Gastroesophageal sphincter (tissue), 3 donors: Measurements from ENCODE around the gene MGAT4A.

Experiments
- CTCF ChIP-seq, 4 experiments: fragments of 200-600 bp in 2 of 4; fragments of 450-650 bp in 2 of 4; sonication (generic) in 1 of 4; IDR thresholded peaks; one replicate each; pipeline ENCODE4 v1.5.1; 2017 to 2019; ENCODE audit warnings: antibody characterized with exemption in 4 of 4, mild to moderate bottlenecking in 2 of 4, moderate library complexity in 2 of 4
- POLR2AphosphoS5 ChIP-seq: sonication (generic); formaldehyde crosslinking; IDR thresholded peaks from one replicate; pipeline ENCODE4 v1.6.1; 2017; ENCODE audit warnings: antibody characterized with exemption

- TF ChIP-seq CTCF (IDR thresholded peaks at IDR 0.05), result no peak
- TF ChIP-seq POLR2AphosphoS5, result no peak
These were observed 80.9 kb downstream of the MGAT4A start for GRCh38 chr2:98649992-98650375.
